Measurements from ENCODE around the gene MBD3L4.
"Not testable (repeated sequence)": the region's sequence is repeated elsewhere in the genome, so short reads cannot be mapped to it uniquely, and the experiment has no call there.

Gene MBD3L4

DNA sequence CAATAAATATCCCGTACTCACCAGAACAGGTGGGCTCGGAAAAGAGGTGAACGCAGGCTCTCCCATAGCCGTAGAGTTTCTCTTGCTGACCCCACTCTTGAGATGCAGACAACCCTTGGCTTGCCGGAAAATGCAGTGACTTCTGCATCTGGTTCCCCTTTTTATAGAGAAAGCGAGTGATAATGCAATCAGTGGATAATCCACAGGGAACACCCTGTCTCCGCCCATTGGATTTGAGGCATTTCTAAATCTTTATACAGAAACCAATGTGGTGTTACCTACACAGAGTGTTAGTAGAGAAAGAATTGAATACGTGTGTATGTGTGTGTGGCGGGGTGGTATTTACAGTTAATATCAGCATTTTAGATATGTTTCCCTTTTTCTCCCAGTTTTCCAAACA is at the start of gene MBD3L4:
Gene MBD3L4, minus strand, starts transcription at position 101 of the 400 bp plus-strand sequence. Its CDS starts 35 bp downstream, at position 66.
- not testable (repeated sequence) for DNase-seq

DNA sequence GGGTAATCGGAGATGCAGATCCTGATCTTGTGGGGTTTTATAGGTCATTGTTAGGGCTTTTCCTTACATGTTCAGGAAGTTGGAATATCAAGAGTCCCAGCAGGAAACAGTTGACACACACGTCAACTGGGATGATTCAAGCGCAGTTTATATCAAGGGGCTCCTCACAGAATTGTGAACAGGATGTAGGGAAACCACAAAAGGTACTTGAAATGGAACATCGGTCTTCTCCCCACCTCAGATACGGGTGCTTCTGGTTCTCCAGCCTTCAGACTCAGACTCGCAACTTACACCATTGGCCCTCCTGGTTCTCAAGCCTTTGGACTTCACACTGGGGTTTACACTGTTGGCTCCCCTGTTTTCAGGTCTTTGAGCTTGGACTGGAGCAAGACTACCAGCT is 49.0 kb upstream of the MBD3L4 start:
- DNase-seq: no peak

DNA sequence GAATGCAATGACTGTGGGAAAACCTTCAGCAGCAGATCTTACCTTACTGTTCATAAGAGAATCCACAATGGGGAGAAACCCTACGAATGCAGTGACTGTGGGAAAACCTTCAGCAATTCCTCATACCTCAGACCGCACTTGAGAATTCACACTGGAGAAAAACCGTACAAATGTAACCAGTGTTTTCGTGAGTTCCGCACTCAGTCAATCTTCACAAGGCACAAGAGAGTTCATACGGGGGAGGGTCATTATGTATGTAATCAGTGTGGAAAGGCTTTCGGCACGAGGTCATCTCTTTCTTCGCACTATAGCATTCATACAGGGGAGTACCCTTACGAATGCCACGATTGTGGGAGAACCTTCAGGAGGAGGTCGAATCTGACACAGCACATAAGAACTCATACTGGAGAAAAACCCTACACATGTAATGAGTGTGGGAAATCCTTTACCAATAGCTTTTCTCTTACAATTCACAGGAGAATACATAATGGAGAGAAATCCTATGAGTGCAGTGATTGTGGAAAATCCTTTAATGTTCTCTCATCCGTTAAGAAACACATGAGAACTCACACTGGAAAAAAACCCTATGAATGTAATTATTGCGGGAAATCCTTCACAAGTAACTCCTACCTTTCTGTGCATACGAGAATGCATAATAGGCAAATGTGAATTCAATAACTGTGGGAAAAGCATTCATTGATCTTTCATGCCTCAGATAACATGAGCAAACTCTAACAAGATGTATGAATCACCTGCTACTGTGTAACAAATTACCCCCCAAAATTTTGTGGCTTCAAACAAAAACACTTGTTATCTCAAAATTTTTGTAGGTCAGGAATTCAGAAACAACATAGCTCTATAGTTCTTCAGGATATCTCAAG is 43.3 kb upstream of the MBD3L4 start:
- DNase-seq: no peak

DNA sequence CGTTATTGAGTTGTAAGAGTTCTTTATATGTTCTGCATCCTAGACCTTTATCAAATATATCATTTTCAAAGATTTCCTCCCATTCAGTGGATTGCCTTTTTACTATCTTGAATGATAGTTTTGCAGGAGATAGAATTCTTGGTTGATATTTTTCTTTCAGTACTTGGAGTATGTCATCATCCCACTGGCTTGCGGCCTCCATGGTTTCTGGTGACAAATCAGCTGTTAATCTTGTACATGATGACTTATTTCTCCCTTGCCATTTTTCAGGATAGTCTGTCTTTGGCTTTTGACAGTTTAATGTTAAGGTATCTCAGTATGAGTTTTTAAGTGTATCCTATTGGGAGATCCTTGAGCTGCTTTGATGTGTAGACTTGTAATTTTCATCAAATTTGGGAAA is 38.0 kb upstream of the MBD3L4 start:
- DNase-seq: no peak

DNA sequence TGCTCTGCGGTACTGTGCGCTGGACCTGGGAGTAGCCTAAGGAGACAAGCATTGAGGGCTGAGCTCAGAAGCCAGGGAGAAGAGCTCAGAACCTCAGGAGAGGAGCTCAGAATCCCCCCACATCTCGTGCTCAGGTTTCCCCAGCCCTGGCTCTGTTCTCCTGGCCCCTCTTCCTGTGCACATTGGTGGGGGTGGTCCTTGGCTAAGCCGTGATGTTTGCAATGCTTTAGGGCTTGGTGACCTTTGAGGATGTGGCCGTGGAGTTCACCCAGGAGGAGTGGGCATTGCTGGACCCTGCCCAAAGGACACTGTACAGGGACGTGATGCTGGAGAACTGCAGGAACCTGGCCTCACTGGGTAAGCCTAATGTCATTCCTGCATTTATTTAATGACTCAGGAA is 36.2 kb upstream of the MBD3L4 start:
- no peak for DNase-seq

DNA sequence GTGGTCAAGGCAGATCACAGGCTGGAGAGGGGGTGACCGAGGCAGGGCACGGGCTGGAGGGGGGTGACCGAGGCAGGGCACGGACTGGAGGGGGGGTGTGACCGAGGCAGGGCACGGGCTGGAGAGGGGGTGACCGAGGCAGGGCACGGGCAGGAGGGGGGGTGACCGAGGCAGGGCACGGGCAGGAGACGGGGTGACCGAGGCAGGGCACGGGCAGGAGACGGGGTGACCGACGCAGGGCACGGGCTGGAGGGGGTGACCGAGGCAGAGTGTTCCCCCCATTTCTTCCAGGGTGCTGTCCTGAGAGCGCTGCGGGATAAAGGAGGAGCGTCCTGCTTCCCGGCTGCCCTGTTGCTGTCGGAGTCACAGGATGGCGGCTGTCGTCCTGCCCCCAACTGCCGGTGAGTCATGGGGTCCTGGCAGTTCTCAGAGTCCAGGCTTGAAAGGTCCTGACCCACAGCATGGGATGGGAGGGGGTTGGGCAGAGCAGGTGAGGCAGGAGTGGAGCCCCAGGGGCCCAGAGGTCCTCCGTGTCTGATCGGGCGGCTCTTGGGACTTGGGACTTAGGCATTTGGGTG is 34.8 kb upstream of the MBD3L4 start:
- no peak for DNase-seq

DNA sequence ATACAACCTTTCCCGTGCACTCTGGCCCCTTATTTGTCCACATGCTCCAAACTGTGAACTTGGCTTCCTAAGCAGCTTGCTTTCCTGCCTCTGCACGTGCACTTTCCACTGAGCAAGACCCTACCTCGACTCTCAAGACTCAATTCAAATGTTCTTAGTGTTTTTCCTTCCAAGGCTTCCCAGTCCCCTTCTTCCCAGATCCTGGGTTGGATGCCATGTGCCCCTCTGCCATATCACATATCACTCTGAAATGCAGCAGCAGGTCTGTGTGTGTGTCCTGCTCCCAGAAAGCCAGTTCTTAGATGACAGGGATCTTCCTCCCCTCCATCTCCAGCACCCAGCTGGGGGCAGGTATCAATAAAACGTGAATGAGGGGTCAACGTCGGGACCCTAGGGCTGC is 32.6 kb upstream of the MBD3L4 start:
- no peak for DNase-seq

DNA sequence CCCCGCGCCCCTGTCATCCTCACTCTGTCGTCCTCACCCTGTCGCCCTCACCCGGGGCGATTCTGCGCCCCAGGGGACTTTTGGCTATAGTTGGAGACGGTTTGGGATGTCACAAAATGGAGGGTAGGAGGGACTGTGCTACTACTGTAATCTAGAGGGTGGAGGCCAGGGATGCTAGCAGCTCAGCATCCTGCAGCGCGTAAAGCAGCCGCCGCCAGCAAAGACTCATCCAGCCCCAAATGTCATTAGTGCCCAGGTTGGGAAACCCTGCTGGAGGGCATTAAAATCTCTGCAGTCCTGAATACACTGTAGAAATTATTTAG is 29.9 kb upstream of the MBD3L4 start:
- DNase-seq: no peak

DNA sequence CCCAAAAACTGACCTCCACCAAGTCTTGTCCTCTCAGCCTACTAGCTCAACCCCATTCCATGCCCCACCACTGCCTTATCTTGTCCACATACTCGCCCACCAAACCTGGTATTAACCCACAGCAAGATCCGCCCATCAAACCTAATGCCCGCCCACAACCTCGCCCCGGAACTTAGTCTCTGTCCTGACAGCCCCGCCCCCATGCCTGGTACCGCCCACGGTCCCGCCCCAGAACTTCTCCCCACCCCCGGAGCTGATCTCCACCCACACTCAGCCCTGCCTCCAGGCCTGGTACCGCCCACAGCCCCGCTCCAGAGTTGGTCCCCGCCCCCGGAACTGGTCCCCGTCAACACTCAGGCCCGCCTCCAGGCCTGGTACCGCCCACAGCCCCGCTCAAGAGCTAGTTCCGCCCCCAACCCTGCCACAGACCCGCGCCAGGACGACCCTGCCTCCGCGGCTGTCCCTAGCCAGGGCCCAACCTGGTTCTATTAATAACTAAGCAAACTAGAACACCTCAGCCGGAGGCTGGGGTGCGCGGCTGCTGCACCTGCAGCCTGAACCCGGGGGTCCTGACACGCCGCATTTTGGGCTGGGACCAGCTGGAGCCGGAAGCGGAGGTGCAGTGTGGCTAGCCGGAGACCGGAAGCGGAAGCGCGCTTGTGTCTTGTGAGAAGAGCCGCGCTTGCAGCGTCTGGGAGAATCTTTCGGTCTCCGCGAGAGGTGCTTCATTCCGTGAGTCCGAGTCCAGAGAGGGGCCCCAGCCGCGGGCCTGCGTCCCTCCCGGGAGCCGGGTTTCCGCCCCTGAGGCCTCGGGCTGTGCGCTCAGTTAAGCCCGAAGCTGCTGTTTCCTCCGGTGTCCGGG is 29.3 kb upstream of the MBD3L4 start, which contains the start of gene ZNF557:
Gene ZNF557, plus strand, starts transcription at position 662 of the 862 bp plus-strand sequence. CDS start 5,372 bp downstream, outside the sequence.
- peak; percentile 62 for DNase-seq

DNA sequence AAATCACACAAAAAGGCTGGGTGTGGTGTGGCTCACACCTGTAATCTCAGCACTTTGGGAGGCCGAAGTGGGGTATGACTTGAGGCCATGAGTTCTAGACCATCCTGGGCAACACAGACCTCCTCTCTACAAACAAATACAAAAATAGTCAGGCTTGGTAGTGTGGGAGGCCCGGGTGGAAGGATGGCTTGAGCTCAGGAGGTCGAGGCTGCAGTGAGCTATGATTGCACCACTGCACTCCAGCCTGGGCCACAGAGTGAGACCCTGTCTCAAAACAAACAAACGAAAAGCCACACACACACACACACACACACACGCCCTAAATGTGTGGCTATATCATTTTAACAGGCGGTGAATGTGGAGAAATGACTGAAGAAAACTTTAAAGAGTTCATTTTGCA is 28.6 kb upstream of the MBD3L4 start:
- DNase-seq: no peak

DNA sequence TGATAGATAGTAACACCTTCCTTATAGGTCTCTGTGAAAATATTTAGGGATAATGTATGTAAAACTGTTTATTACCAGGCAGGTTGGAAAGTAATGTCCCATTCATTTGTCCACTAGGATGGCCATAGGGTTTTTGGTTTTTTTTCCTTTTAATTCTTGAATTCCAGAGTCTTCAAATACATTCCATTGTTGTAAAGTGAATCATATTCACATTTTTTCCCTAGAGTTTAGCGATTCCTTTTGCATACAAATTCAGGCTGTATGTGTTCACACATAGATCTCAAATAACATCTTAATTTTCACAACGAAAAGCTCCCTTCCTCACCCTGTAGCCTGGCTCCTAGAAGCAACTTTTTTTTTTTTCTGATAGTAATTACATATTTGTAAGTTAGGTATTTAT is 27.7 kb upstream of the MBD3L4 start:
- DNase-seq: no peak

DNA sequence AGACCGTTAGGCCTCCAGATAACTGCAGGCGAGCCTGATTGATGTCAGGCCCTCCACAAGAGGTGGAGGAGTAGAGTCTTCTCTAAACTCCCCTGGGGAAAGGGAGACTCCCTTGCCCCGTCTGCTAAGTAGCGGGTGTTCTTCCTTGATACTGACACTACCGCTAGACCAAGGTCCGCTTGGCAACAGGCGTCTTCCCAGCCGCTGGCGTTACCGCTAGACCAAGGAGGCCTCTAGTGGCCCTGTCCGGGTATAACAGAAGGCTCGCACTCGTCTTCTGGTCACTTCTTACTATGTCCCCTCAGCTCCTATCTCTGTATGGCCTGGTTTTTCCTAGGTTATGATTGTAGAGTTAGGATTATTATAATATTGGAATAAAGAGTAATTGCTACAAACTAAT is 27.1 kb upstream of the MBD3L4 start:
- DNase-seq: not testable (repeated sequence)

DNA sequence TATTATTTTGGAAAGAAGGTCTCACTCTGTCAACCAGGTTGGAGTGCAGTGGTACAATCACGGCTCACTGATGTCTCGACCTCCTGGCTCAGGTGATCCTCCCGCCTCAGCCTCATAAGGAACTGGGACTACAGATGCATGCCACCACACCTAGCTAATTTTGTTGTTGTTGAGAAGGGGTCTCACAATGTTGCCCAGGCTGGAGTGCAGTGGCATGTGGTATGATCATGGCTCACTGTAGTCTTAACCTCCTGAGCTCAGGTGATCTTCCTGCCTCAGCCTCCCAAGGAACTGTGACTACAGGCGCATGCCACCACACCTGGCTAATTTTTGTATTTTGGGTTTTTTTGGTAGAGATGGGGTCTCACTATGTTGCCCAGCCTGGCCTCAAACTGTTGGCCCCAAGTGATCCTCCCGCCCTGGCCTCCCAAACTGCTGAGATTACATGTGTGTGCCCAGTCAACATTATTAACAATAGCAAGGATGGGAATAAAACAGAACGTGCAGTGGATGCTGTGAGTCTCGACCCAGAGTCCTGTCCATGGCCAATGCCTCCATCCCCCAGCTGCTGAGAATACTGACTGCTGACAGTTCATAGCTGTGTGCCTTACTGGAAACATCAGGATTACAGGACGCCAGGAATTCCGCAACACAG is 23.9 kb upstream of the MBD3L4 start:
- no peak for DNase-seq

DNA sequence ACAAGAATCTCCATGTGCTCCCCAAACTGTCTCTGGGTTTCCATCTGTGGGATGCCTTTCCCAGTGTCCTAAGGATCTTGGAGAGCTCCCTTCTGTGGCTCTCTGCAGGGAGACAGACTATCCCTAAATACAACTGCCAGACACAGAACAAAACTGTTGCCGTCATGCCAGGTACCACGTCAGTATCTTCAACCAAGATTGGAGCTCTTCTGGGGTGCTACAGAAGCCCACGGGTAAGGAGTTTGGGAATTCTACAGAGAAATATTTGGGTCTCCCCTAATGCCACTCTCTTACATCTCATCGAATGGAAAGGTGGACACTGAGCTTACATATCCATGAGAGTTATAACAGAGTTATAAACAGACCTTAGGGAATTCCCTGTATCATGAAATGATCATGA is 23.4 kb upstream of the MBD3L4 start:
- no peak for DNase-seq

DNA sequence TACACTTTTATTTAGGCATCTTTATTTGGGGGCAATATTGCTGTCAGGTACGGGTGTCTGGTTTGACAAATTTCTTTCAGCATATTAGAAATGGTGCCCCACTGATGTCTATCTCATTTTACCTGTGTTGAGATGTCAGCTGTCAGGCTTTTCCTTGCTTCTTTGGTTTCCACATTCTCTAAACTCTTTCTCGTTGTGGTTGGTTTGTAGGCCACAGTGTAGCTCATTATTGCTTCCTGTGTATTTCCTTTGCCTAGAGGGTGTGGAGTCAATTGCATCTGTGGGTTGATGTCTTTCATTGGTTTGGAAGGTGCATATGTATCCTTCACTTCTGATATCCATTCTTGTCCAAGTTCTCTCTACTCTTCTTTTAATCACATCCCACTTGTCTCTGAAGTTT is 20.0 kb upstream of the MBD3L4 start:
- not testable (repeated sequence) for DNase-seq

DNA sequence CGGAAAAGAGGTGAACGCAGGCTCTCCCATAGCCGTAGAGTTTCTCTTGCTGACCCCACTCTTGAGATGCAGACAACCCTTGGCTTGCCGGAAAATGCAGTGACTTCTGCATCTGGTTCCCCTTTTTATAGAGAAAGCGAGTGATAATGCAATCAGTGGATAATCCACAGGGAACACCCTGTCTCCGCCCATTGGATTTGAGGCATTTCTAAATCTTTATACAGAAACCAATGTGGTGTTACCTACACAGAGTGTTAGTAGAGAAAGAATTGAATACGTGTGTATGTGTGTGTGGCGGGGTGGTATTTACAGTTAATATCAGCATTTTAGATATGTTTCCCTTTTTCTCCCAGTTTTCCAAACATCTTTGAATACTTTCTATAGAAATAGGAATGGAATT is 18.6 kb upstream of the MBD3L4 start, which contains the start of gene MBD3L3:
Gene MBD3L3, minus strand, starts transcription at position 101 of the 400 bp plus-strand sequence. Its CDS starts 71 bp downstream, at position 30.
- not testable (repeated sequence) for DNase-seq

DNA sequence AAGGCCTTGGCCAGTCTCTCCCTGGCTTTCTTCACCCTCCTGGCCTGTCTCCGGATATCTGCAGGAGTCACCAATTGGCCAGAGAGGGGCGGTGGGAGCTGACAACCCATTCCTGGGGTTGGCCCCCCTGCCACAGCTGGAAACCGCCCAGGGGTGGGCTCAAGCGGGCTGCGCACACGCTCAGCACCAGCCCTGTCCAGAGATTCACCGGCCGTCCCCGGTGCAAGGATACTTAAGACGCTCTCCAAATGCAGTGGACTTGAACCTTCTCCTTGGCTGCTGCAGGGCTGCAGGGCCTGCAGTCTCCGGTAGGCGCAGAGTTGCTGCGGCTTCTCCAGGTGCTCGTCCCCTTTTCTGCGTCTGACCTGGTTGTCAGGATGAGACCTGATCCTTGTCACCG is 16.4 kb upstream of the MBD3L4 start:
- DNase-seq: not testable (repeated sequence)

DNA sequence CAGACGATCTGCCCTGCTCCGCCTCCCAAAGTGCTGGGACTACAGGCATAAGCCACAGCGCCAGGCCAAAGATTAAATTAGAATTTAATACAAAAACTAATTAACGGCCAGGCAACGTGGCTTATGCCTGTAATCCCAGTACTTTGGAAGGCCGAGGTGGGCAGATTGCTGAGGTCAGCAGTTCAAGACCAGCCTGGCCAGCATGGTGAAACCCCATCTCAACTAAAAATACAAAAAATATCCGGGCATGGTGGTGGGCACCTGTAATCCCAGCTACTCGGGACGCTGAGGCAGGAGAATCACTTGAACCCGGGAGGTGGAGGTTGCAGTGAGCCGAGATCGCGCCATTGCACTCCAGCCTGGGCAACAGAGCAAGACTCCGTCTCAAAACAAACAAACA is 15.7 kb upstream of the MBD3L4 start:
- DNase-seq: not testable (repeated sequence)

DNA sequence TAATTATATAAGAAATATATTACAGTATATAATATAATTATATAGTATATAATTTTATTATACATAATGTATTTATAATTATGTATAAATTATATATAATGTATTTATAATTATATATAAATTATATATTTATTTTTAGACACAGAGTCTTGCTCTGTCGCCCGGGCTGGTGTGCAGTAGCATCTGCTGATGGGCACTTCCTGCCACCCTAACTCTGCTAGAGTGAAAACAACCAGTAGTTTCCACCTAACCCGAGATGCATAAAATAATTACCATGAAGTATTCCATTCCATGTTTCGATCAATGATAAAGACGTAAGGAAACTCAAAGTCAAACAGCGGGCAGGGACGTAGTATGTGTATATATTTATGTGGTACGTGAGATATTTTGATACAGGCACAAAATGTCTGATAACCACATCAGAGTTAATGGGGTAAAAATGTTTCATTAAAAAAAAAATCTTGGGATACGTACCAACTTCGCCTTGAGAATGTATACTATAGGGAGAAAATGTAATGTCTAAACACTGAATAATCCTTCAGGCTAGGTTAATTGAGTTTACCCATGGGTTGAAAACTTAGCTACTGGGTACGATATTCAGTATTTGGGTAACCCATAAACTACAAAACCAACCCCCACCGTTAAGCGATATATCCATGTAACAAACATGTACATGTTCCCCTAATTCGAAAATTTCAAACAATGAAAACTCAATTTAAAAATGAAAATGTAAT is 14.8 kb upstream of the MBD3L4 start:
- DNase-seq: not testable (repeated sequence)

DNA sequence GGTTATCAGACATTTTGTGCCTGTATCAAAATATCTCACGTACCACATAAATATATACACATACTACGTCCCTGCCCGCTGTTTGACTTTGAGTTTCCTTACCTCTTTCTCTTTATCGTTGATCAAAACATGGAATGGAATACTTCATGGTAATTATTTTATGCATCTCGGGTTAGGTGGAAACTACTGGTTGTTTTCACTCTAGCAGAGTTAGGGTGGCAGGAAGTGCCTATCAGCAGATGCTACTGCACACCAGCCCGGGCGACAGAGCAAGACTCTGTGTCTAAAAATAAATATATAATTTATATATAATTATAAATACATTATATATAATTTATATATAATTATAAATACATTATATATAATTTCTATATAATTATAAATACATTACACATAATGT is 12.9 kb upstream of the MBD3L4 start:
- DNase-seq: not testable (repeated sequence)

DNA sequence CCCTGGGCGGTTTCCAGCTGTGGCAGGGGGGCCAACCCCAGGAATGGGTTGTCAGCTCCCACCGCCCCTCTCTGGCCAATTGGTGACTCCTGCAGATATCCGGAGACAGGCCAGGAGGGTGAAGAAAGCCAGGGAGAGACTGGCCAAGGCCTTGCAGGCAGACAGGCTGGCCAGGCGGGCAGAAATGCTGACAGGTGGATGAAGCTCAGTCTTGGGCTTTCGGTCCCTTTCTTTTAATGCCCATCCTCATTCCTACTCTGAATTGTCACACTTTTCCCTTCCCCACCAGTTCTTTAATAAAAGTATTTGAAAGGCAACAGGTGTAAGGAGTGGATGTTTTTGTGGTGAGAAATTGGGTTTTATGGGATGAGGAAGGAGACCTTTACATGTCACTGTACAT is 11.4 kb upstream of the MBD3L4 start:
- not testable (repeated sequence) for DNase-seq

DNA sequence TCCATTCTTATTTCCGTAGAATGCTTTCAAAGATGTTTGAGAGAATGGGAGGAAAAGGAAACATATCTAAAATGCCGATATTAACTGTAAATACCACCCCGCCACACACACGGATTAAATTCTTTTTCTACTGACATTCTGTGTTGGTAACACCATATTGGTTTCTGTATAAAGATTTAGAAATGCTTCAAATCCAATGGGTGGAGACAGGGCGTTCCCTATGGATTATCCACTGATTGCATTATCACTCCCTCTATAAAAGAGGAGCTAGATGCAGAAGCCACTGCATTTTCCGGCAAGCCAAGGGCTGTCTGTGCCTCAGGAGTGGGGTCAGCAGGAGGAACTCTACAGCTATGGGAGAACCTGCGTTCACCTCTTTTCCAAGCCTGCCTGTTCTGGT is 9.0 kb upstream of the MBD3L4 start, which contains the start of gene MBD3L2:
Gene MBD3L2, plus strand, starts transcription at position 301 of the 400 bp plus-strand sequence. Its CDS starts 53 bp downstream, at position 354.
- DNase-seq: not testable (repeated sequence)
